Prostate gland (tissue), 2 donors: Measurements from ENCODE around the gene OR52E5.

Experiments used
- POLR2AphosphoS5 ChIP-seq: sonication (generic); formaldehyde crosslinking; IDR thresholded peaks from one replicate; pipeline ENCODE4 v1.6.1; 2017; ENCODE audit warnings: antibody characterized with exemption
- TF ChIP-seq, protein P1 (sequence below), 4 experiments: fragments of 200-600 bp in 2 of 4; fragments of 450-650 bp in 2 of 4; sonication (generic) in 2 of 4; IDR thresholded peaks; 1 replicate in 3 of 4; 2 replicates in 1 of 4; pipeline ENCODE4 v1.5.1; 2016 to 2019; ENCODE audit warnings: antibody characterized with exemption in 4 of 4, mild to moderate bottlenecking in 2 of 4, moderate library complexity in 2 of 4

DNA sequence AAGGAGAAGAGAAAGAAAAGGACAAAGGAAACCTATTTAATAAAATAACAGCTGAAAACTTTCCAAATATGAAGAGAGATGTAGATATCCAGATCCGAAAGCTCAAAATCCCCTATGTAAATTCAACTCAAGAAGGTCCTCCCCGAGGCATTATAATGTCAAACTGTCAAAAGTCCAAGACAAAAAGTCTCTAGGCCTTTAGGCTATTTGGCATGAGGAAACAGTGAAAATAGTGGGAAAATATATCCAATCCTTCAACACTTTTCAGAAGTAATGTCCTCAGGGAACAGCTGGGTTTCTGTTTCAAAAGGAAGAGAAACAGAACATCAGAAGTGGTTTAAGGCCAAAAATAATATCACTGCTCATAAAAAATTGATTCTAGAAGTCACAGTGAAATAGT is 14.4 kb upstream of the OR52E5 start:
- TF ChIP-seq, protein P1, sequence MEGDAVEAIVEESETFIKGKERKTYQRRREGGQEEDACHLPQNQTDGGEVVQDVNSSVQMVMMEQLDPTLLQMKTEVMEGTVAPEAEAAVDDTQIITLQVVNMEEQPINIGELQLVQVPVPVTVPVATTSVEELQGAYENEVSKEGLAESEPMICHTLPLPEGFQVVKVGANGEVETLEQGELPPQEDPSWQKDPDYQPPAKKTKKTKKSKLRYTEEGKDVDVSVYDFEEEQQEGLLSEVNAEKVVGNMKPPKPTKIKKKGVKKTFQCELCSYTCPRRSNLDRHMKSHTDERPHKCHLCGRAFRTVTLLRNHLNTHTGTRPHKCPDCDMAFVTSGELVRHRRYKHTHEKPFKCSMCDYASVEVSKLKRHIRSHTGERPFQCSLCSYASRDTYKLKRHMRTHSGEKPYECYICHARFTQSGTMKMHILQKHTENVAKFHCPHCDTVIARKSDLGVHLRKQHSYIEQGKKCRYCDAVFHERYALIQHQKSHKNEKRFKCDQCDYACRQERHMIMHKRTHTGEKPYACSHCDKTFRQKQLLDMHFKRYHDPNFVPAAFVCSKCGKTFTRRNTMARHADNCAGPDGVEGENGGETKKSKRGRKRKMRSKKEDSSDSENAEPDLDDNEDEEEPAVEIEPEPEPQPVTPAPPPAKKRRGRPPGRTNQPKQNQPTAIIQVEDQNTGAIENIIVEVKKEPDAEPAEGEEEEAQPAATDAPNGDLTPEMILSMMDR (IDR thresholded peaks at IDR 0.05), result no peak
- no peak for TF ChIP-seq POLR2AphosphoS5
